PC-3 (cell line): ENCODE data around the gene ARHGAP28. TPM values are rescaled to one million over a fixed set of nuclear protein-coding genes. Genes with fewer than 3 reads are reported as not detected.

Experiments used
- ATAC-seq: fragments of 200-7000 bp; cut with Tn5 transposase; 2 replicates; pipeline ENCODE4 v1.9.1; 2020; ENCODE audit warnings: mild to moderate bottlenecking, moderate library complexity
- BruUV-seq: library from RNA; stranded (reverse); fragments of 400-500 nt; replicated peaks from 2 replicates; lab custom pipeline; 2021; lab: Mats Ljungman, UMichigan
- CTCF ChIA-PET: fragments of 300-600 bp; sonication (Branson Sonifier 250); formaldehyde crosslinking; loops from one replicate; lab custom pipeline; 2022; ENCODE audit warnings: antibody characterized with exemption; lab: Charles Lee
- POLR2A ChIA-PET: fragments of 300-600 bp; sonication (Branson Sonifier 250); formaldehyde crosslinking; loops from one replicate; lab custom pipeline; 2022; ENCODE audit warnings: antibody characterized with exemption; ENCODE audit not compliant: unreplicated experiment; lab: Charles Lee
- DNase-seq: peaks from one replicate; pipeline ENCODE4 v3.0.0-alpha.2; 2015
- H2AFZ ChIP-seq: fragments of 300-600 bp; sonication (generic); 2 replicates; pipeline ENCODE4 v1.6.0; 2016; ENCODE audit warnings: antibody characterized with exemption, low read length
- H3F3A ChIP-seq: fragments of 300-600 bp; sonication (generic); one replicate; pipeline ENCODE4 v1.6.0; 2017; ENCODE audit warnings: antibody characterized with exemption, low read length, control low read depth, mild to moderate bottlenecking; ENCODE audit not compliant: unreplicated experiment
- H3K27ac ChIP-seq: fragments of 300-600 bp; sonication (generic); 2 replicates; pipeline ENCODE4 v1.5.1; 2016; ENCODE audit warnings: mild to moderate bottlenecking, low read length
- H3K27me3 ChIP-seq: fragments of 300-600 bp; sonication (generic); 2 replicates; pipeline ENCODE4 v1.6.1; 2016; ENCODE audit warnings: low read length, mixed read lengths
- H3K36me3 ChIP-seq: fragments of 300-600 bp; sonication (generic); 2 replicates; pipeline ENCODE4 v1.6.1; 2016; ENCODE audit warnings: low read depth, mixed run types, low read length, mixed read lengths
- H3K4me1 ChIP-seq: fragments of 300-600 bp; sonication (generic); 2 replicates; pipeline ENCODE4 v1.5.1; 2016; ENCODE audit warnings: low read length; ENCODE audit not compliant: insufficient read depth
- H3K4me2 ChIP-seq: fragments of 300-600 bp; sonication (generic); 2 replicates; pipeline ENCODE4 v1.6.0; 2016; ENCODE audit warnings: low read length
- H3K4me3 ChIP-seq: fragments of 300-600 bp; sonication (generic); 2 replicates; pipeline ENCODE4 v1.5.1; 2016; ENCODE audit warnings: mild to moderate bottlenecking, low read length, mixed read lengths
- H3K79me2 ChIP-seq: fragments of 300-600 bp; sonication (generic); 2 replicates; pipeline ENCODE4 v1.6.1; 2017; ENCODE audit warnings: low read length, mixed read lengths
- H3K9ac ChIP-seq: fragments of 300-600 bp; sonication (generic); 2 replicates; pipeline ENCODE4 v1.6.0; 2016; ENCODE audit warnings: mild to moderate bottlenecking, low read length
- H3K9me2 ChIP-seq: fragments of 300-600 bp; sonication (generic); replicated peaks from 2 replicates; pipeline ENCODE4 v1.6.1; 2016; ENCODE audit warnings: mixed run types, low read length, mixed read lengths
- H3K9me3 ChIP-seq: fragments of 300-600 bp; sonication (generic); 2 replicates; pipeline ENCODE4 v1.6.1; 2016; ENCODE audit warnings: low read length, mixed read lengths
- H4K20me1 ChIP-seq: fragments of 300-600 bp; sonication (generic); 2 replicates; pipeline ENCODE4 v1.6.1; 2016; ENCODE audit warnings: low read length, mixed read lengths
- EZH2 ChIP-seq: fragments of 300-600 bp; sonication (generic); IDR thresholded peaks from one replicate; pipeline ENCODE4 v1.6.1; 2017; ENCODE audit warnings: antibody characterized with exemption, mild to moderate bottlenecking, low read length; ENCODE audit not compliant: unreplicated experiment
- EZH2phosphoT487 ChIP-seq: fragments of 300-600 bp; sonication (generic); IDR thresholded peaks from 2 replicates; pipeline ENCODE4 v1.6.1; 2018; ENCODE audit warnings: mild to moderate bottlenecking, antibody characterized with exemption, low read length, borderline replicate concordance
- intact Hi-C: fragments of 100-400 bp; cut with micrococcal nuclease; formaldehyde crosslinking; loops from 2 replicates; pipeline ENCODE4 v1.9.0; 2023
- total RNA-seq: library from RNA; depleted of rRNA; stranded (reverse); fragments of >200 nt; gene quantifications from 2 replicates; pipeline ENCODE4 v1.2.3, GENCODE V29; 2014
- TF ChIP-seq, protein P1 (sequence below): fragments of 300-600 bp; sonication (generic); conservative IDR thresholded peaks from 2 replicates; pipeline ENCODE4 v1.5.1; 2017; ENCODE audit warnings: antibody characterized with exemption, low read depth, mild to moderate bottlenecking, low read length

ARHGAP28 gene
- total RNA-seq, 1 experiment from 2014 or later: 10.0 TPM

DNA sequence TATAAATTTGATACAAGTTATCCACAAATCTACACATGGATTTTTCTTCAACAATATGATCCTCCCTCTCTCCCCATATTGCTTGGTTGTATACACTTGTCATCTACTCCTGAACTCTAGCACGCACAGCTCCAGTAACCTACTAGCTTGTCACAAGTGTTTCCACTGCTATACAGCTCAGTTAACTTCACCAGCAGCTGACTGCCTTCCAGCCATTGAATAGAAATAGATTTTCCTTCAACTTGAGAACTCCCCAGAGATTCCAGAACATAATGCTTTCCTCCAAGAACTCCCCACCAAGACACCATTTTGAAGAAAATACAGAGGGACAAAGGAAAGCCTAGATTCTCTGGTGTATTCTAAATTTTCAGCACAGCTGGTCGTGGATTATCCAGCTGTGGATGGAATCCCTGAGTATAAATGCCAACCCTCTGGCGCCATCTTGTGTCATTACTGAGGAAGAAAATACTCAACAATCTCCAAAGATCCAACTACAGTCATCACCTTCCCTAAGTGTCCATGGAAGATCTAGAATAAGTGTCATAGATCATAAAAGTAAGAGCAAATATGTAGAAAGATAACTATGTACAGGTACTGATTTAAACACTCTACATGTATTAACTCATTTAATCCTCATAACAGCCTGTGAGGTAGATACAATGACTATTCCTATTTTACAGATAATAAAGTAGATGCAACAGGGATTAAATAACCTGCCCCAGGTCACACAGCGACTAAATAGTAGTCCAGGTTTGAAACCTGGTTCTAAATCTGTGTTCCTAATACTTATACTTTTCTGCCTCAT is 156.7 kb downstream of the ARHGAP28 start:
- Histone ChIP-seq H3K9ac (no peak overlapping the region), H2AFZ (no peak overlapping the region), H3K4me2 (no peak overlapping the region), H3F3A (no peaks in the 10 kb centered on the region), H3K4me3 (no peak overlapping the region), H3K9me2 (no peaks in the 10 kb centered on the region), H3K79me2 (no peaks in the 10 kb centered on the region), H4K20me1 (no peaks in the 10 kb centered on the region), H3K4me1 (no peaks in the 10 kb centered on the region), H3K27ac (no peak overlapping the region), H3K27me3 (no peaks in the 10 kb centered on the region), H3K36me3 (no peaks in the 10 kb centered on the region), H3K9me3 (no peaks in the 10 kb centered on the region)
- BruUV-seq: no TSS peak
- peak; percentile 96 for ATAC-seq
- intact Hi-C loops: loop anchor here (1.0 to 5.0 kb wide), 6 partner anchors 155 to 1034 kb away; no protein-coding TSS in a partner anchor
- CTCF ChIA-PET: interaction anchor here (0.6 to 1.3 kb wide), 5 partner anchors 343 to 995 kb away, joined by 3 to 15 read pairs (median 3); no protein-coding TSS in a partner anchor
- POLR2A ChIA-PET: interaction anchor here (0.6 kb wide), 2 partner anchors 179 to 468 kb away, joined by 3 read pairs; no protein-coding TSS in a partner anchor
- TF ChIP-seq EZH2: no peak
- TF ChIP-seq, protein P1, sequence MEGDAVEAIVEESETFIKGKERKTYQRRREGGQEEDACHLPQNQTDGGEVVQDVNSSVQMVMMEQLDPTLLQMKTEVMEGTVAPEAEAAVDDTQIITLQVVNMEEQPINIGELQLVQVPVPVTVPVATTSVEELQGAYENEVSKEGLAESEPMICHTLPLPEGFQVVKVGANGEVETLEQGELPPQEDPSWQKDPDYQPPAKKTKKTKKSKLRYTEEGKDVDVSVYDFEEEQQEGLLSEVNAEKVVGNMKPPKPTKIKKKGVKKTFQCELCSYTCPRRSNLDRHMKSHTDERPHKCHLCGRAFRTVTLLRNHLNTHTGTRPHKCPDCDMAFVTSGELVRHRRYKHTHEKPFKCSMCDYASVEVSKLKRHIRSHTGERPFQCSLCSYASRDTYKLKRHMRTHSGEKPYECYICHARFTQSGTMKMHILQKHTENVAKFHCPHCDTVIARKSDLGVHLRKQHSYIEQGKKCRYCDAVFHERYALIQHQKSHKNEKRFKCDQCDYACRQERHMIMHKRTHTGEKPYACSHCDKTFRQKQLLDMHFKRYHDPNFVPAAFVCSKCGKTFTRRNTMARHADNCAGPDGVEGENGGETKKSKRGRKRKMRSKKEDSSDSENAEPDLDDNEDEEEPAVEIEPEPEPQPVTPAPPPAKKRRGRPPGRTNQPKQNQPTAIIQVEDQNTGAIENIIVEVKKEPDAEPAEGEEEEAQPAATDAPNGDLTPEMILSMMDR: peak; percentile 90
- DNase-seq: peak; percentile 73

DNA sequence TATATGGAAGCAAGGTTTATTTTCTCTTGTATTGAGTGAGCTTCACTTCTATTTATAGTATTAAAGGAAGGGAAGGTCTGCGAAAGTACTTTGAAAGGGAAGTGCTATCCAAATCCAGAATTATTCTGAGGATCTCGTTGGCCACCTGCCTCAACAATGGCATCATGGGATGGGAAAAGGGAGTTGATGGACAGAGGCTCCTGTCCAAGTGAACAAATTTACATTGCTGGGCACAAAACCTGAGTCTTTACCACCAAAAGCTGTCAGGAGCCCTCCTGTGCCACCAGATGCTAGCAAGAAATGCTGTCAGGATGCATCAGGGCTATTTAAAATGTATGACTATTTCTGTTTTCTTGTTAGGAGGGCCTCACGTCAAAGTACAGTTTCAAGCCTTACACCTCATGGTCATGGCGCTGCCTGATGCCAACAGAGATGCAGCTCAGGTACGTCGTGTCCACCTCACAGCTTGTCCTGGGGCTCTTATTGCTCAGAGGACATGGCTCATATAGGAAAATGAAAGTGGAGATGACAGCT is 157.3 kb downstream of the ARHGAP28 start:
- Histone ChIP-seq H2AFZ (no peak overlapping the region), H3K36me3 (no peaks in the 10 kb centered on the region), H3K27ac (no peak overlapping the region), H3K79me2 (no peaks in the 10 kb centered on the region), H3K27me3 (no peaks in the 10 kb centered on the region), H3K9ac (no peak overlapping the region), H3K9me2 (no peaks in the 10 kb centered on the region), H3K9me3 (no peaks in the 10 kb centered on the region), H3K4me2 (no peak overlapping the region), H3K4me1 (peaks cover 5% of the 10 kb centered on the region; the same call in 1 of the 2 replicates), H3F3A (no peaks in the 10 kb centered on the region), H4K20me1 (no peaks in the 10 kb centered on the region), H3K4me3 (no peak overlapping the region)
- BruUV-seq: no TSS peak
- no peak for DNase-seq
- ChIA-PET POLR2A (interaction anchor here (0.6 kb wide), 1 partner anchor 180 kb away, joined by 3 read pairs; no protein-coding TSS in a partner anchor), CTCF (interaction anchor here (0.9 to 1.3 kb wide), 2 partner anchors 344 to 351 kb away, joined by 3 to 15 read pairs; no protein-coding TSS in a partner anchor)
- TF ChIP-seq EZH2phosphoT487: no peak
- TF ChIP-seq EZH2: no peak
- TF ChIP-seq, protein P1: no peak
- no peak for ATAC-seq
- intact Hi-C loops: loop anchor here (1.0 to 5.0 kb wide), 6 partner anchors 156 to 1035 kb away; no protein-coding TSS in a partner anchor
